Umbilical cord (tissue), 2 donors: ENCODE data around the gene PDK1. TPM values are rescaled to one million over a fixed set of nuclear protein-coding genes. Genes with fewer than 3 reads are reported as not detected.
A peak's percentile ranks its signal among the peaks of the same experiment; 100 is the strongest.

Experiments used
- DNase-seq: peaks from one replicate; pipeline ENCODE4 v3.0.0-alpha.2; 2015; ENCODE audit warnings: low spot score
- total RNA-seq: library from RNA; depleted of rRNA; stranded (reverse); fragments of >200 nt; gene quantifications from one replicate; pipeline ENCODE4 v1.2.3, GENCODE V29; 2014; ENCODE audit warnings: low replicate concordance; ENCODE audit not compliant: insufficient read depth

PDK1 gene
- total RNA-seq, 1 donor from 2014 or later, result 29.6 TPM

GRCh38 chr2:172596776-172597175, 40.9 kb downstream of the PDK1 start:
- no peak for DNase-seq

GRCh38 chr2:172597176-172597842, 41.4 kb downstream of the PDK1 start:
- peak; percentile 72 for DNase-seq

- no peak for DNase-seq
Measured at GRCh38 chr2:172599947-172600346, 44.1 kb downstream of the PDK1 start.

- DNase-seq, result peak; percentile 69
Measured at GRCh38 chr2:172600557-172601008, 44.7 kb downstream of the PDK1 start.

DNA sequence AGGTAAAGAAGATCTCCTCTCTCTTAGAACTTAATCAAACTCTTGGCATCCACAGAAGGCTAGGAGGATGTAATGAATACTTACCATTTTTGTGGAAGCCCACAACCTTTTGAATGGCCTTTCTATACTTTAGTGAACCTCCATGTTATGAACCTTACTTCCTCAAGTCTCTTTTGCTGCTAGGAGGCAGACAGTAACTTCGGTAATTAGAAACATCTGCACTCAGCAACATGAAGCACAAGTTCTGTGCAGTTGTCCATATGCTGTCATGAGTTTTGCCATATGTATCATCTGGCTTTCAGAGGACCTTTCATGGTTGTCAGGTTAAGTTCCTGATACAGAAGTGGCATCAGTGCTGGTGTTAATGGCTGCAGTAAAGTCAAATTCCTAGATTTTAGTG, 50.4 kb downstream of the PDK1 start:
- no peak for DNase-seq

GRCh38 chr2:172607379-172607928, 51.6 kb downstream of the PDK1 start:
- DNase-seq, result no peak

- no peak for DNase-seq
Measured at GRCh38 chr2:172609488-172609887, 53.6 kb downstream of the PDK1 start.

DNA sequence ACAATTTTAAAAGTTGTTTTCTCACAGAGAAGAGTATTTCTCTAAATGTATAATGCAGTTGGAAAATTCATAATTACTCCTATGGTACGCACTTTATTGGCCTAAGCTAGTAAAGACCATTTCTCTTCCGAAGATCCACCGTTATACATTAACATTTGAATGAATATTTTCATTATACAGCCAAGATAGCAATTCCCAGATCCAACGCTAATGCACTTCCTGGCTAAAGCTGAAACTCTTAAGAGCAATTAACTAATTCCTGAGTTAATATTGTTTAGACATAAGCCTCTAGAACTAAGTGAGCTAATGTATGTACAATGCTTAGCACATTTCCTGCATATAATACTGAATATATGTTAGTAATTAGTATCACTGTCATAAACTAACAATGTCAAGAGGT, 56.2 kb downstream of the PDK1 start:
- no peak for DNase-seq

GRCh38 chr2:172613040-172613439, 57.1 kb downstream of the PDK1 start:
- DNase-seq, result peak; percentile 15

DNA sequence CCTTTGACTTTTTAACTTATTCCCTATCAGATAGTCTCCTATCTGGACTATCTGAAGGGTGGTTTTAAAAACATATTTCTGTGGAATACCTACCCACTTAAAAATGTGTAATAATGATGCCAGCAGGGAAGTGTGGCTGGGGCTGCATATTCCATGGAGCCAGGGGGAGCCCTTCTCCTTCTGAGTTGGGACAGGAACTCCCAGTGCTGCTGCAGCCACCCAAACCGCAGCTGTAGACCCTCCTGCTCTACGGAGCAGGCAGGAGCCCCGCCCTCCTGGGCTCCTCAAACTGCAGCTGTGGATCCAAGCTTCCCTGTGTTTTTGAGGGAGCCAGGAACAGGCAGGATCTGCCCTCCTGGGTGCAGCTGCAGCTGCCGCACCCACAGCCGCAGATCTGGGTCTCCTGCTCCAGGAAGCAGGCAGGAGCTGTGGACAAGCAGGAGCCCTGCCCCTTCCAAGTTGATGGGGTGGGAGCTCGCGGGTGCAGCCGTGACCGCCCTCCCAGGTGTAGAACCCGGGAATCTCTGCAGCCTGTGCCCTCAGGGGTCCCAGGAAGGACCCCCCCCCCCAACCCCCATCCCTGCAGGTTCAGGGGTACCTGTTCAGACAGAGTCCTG, 57.8 kb downstream of the PDK1 start:
- DNase-seq, result no peak

DNA sequence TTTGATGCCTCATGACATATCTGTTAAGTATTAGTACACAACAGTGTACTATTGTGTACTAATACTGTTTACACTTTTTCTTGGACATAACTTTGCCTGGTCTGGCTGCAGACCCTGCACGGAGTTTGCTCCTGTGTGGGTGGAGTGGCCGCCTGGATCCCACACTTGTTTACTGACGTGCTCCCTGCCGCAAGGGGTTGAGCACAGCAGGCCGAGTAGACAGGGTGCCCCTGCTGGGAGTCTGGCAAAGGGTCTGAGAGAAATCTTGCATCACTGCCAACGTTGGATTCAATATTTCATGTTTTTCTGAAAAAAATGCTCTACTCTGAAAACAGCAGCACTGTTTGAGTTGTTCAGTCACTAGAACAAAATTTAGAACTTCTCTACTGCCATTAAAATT, 59.0 kb downstream of the PDK1 start:
- no peak for DNase-seq

GRCh38 chr2:172615727-172616261, 59.9 kb downstream of the PDK1 start:
- DNase-seq, result no peak

DNA sequence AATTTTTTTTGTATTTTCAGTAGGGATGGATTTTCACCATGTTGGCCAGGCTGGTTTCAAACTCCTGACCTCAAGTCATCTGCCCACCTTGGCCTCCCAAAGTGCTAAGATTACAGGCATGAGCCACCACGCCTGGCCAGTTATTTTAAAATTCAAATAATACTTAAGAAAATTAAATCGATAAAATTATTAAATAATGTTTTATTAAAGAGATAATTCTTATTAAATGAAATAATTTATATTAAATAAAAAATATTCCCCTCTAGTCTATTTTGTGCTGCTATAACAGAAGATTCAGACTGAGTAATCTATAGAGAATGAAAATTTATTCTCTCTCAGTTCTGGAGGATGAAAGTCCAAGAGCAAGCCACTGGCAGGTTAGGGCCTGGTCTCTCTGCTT, 61.2 kb downstream of the PDK1 start:
- DNase-seq, result no peak

DNA sequence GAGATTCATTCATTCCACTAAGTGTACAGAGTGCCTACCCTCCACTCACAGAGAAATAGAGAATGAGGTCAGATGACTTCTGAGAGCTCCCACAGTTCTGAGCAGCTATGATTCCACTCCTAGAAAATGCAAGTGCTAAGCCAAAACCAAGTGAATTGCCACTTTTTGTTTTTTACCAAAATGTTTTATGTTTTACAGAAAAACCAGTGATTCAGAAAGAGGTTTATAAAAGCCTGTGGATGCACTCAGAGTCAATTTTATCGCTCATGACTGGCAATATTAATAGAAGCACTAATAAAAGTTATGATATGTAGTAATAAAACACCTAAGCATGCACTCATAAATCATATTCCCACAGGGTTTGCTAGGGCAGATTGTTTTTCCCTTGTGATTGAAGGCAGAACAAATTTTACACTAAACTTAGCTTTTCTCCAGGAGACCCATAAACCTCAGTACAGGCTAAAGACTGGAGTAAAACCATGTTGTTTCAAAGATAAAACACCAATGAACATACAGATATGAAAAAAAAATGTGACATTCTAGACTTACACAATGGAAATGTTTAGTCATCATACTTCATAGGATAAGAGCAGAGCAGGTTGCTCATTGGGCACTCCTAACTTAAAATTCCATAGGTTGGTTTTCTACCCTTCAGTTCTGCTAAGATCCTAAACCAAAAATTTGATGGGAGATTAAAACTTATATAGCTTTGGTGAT, 67.5 kb downstream of the PDK1 start:
- DNase-seq, result peak; percentile 30

- DNase-seq, result no peak
Measured at GRCh38 chr2:172624996-172625395, 69.1 kb downstream of the PDK1 start.

GRCh38 chr2:172627181-172627580, 71.3 kb downstream of the PDK1 start:
- DNase-seq, result peak; percentile 15

DNA sequence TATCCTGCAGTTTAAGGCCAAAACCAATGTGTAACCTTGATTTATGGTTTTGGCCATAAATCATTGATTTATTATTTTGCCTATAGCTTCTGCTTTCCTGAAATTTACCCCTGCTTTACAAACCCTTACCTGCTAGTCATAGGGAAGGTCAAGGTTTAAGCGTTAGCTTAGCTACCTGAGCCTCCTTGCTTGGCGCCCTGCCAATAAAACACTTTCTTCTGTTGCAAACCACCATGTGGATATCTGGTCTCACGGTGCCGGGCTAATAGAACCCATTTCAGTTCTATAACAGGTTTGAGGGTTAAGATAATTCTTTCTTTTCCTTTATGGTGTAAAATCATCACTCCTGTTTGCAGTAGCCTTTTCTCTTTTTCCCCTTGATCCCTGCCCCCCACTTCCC, 72.2 kb downstream of the PDK1 start:
- DNase-seq, result no peak

DNA sequence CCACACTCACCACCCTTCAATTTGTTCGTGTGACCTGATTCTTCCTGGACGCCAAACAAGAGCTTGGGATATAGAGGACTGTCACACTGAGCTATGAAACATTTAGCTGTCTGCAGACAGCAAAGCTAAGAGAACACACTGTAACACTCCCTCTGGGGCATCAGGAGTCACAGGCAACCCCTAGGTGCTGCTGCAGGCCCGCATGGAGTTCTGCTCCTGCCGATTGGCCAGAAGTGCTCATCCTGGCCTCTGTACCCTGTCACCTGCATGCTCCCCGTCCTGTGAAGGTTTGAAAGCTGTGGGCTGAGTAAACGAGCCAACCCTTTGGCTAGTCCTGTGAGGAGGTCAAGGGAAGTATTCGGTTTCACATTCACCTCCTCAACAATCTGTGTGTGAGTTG, 73.7 kb downstream of the PDK1 start:
- no peak for DNase-seq

GRCh38 chr2:172630181-172630580, 74.3 kb downstream of the PDK1 start:
- DNase-seq, result no peak

DNA sequence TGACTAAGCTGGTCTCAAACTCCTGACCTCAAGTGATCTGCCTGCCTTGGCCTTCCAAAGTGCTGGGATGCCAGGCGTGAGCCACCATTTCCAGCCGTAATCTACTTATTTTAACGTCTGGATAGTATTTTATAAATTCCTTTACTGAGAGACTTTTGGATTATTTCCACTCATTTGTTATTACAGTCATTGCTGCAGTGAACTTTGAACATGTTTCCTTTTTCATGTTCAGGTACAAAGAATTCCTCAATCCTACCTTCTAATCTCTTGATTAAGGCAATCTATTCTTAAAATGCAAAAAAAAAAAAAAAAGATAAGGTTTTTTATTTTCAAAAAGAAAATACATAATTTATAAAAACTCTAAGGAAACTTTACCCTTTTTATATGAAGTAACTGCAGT, 78.6 kb downstream of the PDK1 start:
- no peak for DNase-seq

DNA sequence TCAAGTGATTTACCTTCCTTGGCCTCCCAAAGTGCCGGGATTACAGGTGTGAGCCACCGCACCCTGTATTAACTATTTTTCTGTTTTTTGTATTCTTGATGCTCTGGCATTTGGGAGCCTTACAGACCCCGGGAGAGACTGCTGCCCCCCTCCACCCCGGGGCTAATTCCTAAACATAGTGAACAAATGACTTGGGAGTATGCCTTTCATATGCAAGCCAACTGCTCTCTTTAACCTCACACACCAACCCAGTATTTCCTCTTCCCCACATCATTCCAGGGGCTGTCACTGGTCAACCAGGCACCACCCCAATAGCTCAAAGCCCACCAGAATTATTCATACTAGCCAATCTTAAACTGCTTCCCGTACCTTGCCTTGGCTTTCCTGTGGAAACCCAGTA, 79.7 kb downstream of the PDK1 start:
- DNase-seq, result no peak

- DNase-seq, result no peak
Measured at GRCh38 chr2:172639256-172639655, 83.4 kb downstream of the PDK1 start.
